T-helper 17 cell (primary cell): ENCODE data around the gene TIFAB. TPM values are rescaled to one million over a fixed set of nuclear protein-coding genes. Genes with fewer than 3 reads are reported as not detected.
A peak's percentile ranks its signal among the peaks of the same experiment; 100 is the strongest.

ENCODE experiments used
- ATAC-seq: fragments of 150-1000 bp; cut with Tn5 transposase; 2 replicates; pipeline ENCODE4 v1.10.0; 2021; ENCODE audit warnings: mild to moderate bottlenecking, moderate library complexity
- DNase-seq, 3 donors: peaks; one replicate each; pipeline versions ENCODE4 v3.0.0 to v3.0.0-alpha.2; 2020 to 2021
- H3K9me3 ChIP-seq: one replicate; pipeline ENCODE4 v1.7.0; 2013; ENCODE audit warnings: low read length, mild to moderate bottlenecking; ENCODE audit not compliant: control insufficient read depth, poor library complexity, severe bottlenecking
- H3K27ac Mint-ChIP-seq: one replicate; pipeline ENCODE4 v1.8.0; 2022; ENCODE audit warnings: mild to moderate bottlenecking, moderate library complexity, mixed read lengths
- H3K27me3 Mint-ChIP-seq: one replicate; pipeline ENCODE4 v1.8.0; 2022; ENCODE audit warnings: mixed read lengths
- H3K36me3 Mint-ChIP-seq: one replicate; pipeline ENCODE4 v1.8.0; 2022; ENCODE audit warnings: low read depth, mixed read lengths
- H3K4me1 Mint-ChIP-seq: one replicate; pipeline ENCODE4 v1.8.0; 2022; ENCODE audit warnings: mild to moderate bottlenecking, mixed read lengths
- H3K4me3 Mint-ChIP-seq: one replicate; pipeline ENCODE4 v1.8.0; 2022; ENCODE audit warnings: mild to moderate bottlenecking, moderate library complexity, mixed read lengths
- total RNA-seq, 4 donors: library from RNA in 2 of 4; stranded (reverse) in 2 of 4; gene quantifications; one replicate each; pipeline ENCODE4 v1.2.3 and lab custom pipeline; 2022 to 2026

TIFAB gene
- total RNA-seq, 2 donors from 2014 or later, result 0.13 TPM; not detected in 1

DNA sequence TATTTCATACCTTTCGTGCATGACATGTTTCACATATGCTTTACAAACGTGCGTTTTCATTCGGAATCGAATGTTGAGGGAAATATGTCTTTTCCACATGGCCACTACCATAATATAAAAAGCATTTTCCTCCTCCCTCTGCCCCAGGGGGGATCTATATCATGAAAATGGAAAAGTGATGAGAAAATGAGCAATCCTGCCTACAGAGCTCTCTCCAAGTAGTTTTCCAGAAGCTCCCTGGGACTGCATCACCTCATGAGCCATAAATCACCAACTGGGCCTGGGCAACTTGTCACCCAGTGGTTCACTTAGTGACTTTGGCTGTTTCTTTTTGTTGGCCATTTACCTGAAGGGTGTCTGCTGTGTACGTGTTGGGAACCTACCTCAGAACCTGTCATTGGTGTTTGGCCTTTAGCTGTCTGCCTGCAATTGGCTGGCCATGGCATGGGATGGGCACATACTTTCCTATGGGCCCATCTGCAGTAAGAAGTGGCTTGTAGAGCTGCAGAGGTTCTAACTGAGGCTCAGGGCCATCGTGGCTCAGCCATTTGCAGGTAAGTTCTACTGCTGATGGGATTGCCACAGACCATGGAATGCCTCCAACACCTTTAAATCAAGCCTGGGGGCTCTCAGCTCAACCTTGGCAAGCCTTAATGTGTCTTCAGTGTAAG is 9.5 kb upstream of the TIFAB start:
- no peak overlapping the region for H3K27ac Mint-ChIP-seq
- ATAC-seq, result no peak
- peaks cover 58% of the 10 kb centered on the region for H3K27me3 Mint-ChIP-seq
- H3K9me3 ChIP-seq, result no peaks in the 10 kb centered on the region
- H3K4me1 Mint-ChIP-seq, result peaks cover 11% of the 10 kb centered on the region
- no peak for DNase-seq
- H3K36me3 Mint-ChIP-seq, result peaks cover 2% of the 10 kb centered on the region
- H3K4me3 Mint-ChIP-seq, result no peak overlapping the region

GRCh38 chr5:135460246-135461033 is 8.3 kb upstream of the TIFAB start:
- H3K27me3 Mint-ChIP-seq, result peaks cover 58% of the 10 kb centered on the region
- H3K4me1 Mint-ChIP-seq, result peaks cover 7% of the 10 kb centered on the region
- no peak for ATAC-seq
- DNase-seq, result no peak
- no peak overlapping the region for H3K27ac Mint-ChIP-seq
- peaks cover 2% of the 10 kb centered on the region for H3K36me3 Mint-ChIP-seq
- no peak overlapping the region for H3K4me3 Mint-ChIP-seq
- H3K9me3 ChIP-seq, result no peaks in the 10 kb centered on the region

GRCh38 chr5:135458921-135459331 is 6.8 kb upstream of the TIFAB start:
- ATAC-seq, result no peak
- Mint-ChIP-seq H3K4me3 (no peak overlapping the region), H3K27ac (no peak overlapping the region), H3K4me1 (peaks cover 5% of the 10 kb centered on the region), H3K36me3 (no peaks in the 10 kb centered on the region), H3K27me3 (peaks cover 59% of the 10 kb centered on the region)
- no peak for DNase-seq
- H3K9me3 ChIP-seq, result no peaks in the 10 kb centered on the region

DNA sequence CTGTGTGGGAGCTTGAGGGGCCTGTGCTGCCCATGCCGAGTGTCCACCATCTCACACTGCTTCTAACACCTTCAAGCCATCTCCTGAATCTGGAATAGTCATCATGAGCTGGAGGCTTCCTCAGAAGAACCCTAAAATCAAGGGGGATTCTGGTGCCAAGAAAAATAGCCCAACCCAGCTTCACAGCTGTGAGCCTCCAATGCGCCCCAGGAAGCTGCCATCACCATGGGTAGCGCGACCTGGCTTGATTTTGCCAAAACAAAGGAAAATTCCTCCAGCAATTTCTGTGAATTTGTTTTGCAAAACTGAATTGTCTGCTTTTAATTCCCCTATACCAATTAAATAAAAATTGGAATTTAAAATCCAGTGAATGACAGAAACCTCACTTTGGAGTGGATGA is 6.2 kb upstream of the TIFAB start:
- Mint-ChIP-seq H3K36me3 (no peaks in the 10 kb centered on the region), H3K27me3 (peaks cover 56% of the 10 kb centered on the region), H3K27ac (no peak overlapping the region), H3K4me3 (no peak overlapping the region), H3K4me1 (peaks cover 5% of the 10 kb centered on the region)
- no peaks in the 10 kb centered on the region for H3K9me3 ChIP-seq
- ATAC-seq (no peak), DNase-seq (no peak)

DNA sequence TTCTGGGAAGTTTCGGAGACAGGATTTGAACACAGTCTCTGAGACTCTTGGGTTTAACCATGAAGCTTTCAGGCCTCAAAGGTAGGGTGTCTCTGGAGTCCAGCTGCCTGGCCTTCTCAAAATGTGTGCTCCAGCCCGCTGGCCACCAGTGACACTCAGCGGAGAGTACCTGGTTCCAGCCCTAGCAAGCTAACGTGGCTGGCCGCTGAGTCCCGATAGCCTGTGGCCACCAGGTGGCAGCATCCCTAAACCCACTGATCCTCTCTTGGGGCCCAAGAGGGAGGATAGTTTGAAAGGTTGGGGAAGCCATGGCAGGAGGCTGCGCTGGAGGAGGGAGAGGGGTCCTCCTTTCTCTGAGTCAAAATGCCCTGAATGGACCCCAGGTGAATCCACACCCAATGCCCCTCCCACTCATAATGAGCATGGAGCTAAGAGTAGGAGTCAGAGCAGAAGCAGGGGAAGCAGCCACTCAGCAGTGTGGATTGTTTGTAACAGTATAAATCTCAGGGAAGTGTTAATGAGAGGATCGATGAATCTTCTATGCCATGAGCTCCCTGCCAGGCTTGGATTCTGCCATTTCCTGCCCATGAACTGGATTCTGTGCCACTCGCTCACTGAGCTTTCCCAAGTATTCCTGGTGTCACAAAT is 5.4 kb upstream of the TIFAB start:
- H3K9me3 ChIP-seq, result no peaks in the 10 kb centered on the region
- ATAC-seq, result peak; percentile 74
- peak; percentile 14 to 46 (median 22) for DNase-seq
- Mint-ChIP-seq H3K4me1 (peaks cover 4% of the 10 kb centered on the region), H3K27ac (no peak overlapping the region), H3K4me3 (no peak overlapping the region), H3K27me3 (peaks cover 60% of the 10 kb centered on the region), H3K36me3 (peaks cover 2% of the 10 kb centered on the region)

- Mint-ChIP-seq H3K27me3 (peaks cover 70% of the 10 kb centered on the region), H3K4me1 (no peaks in the 10 kb centered on the region), H3K4me3 (no peak overlapping the region), H3K36me3 (peaks cover 2% of the 10 kb centered on the region), H3K27ac (no peak overlapping the region)
- ATAC-seq (peak; percentile 55), DNase-seq (no peak)
- H3K9me3 ChIP-seq, result no peaks in the 10 kb centered on the region
Measured at GRCh38 chr5:135456238-135457099, 4.3 kb upstream of the TIFAB start.

GRCh38 chr5:135455876-135456237 is 3.7 kb upstream of the TIFAB start:
- no peaks in the 10 kb centered on the region for H3K4me1 Mint-ChIP-seq
- H3K4me3 Mint-ChIP-seq, result no peak overlapping the region
- H3K27me3 Mint-ChIP-seq, result peaks cover 75% of the 10 kb centered on the region
- DNase-seq, result no peak
- no peaks in the 10 kb centered on the region for H3K9me3 ChIP-seq
- peaks cover 2% of the 10 kb centered on the region for H3K36me3 Mint-ChIP-seq
- H3K27ac Mint-ChIP-seq, result no peak overlapping the region
- ATAC-seq, result no peak

DNA sequence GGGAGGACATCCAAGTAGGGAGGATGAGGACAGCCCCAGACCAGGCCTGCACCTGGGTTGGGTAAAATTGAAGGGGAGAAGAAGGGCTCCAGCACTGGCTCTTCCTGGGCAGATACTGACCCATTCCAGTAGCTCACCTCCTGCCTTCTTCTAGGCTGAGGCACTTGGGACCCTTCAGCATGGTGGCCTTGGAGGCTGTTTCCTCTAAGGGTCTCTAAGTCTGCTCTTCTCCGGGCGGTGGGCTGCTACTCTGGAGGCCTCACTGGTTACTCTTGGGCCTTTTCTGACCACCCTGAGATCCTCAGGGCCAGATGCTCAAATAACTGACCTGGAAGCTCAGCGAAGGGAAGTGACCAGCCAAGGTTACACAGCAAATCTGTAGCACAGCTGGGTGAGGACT is 2.8 kb upstream of the TIFAB start:
- no peak for DNase-seq

GRCh38 chr5:135453613-135454012 is 1.5 kb upstream of the TIFAB start:
- DNase-seq, result no peak
- H3K27me3 Mint-ChIP-seq, result peaks cover 70% of the 10 kb centered on the region
- no peak overlapping the region for H3K4me3 Mint-ChIP-seq
- H3K9me3 ChIP-seq, result no peaks in the 10 kb centered on the region
- H3K36me3 Mint-ChIP-seq, result peaks cover 2% of the 10 kb centered on the region
- ATAC-seq, result no peak
- H3K4me1 Mint-ChIP-seq, result no peaks in the 10 kb centered on the region
- no peak overlapping the region for H3K27ac Mint-ChIP-seq

More for the DNA sequence above, 2.8 kb upstream of the TIFAB start:
- H3K9me3 ChIP-seq, result no peaks in the 10 kb centered on the region
- Mint-ChIP-seq H3K4me3 (no peak overlapping the region), H3K27ac (no peak overlapping the region), H3K27me3 (peaks cover 75% of the 10 kb centered on the region), H3K4me1 (no peaks in the 10 kb centered on the region), H3K36me3 (peaks cover 2% of the 10 kb centered on the region)
- no peak for ATAC-seq

DNA sequence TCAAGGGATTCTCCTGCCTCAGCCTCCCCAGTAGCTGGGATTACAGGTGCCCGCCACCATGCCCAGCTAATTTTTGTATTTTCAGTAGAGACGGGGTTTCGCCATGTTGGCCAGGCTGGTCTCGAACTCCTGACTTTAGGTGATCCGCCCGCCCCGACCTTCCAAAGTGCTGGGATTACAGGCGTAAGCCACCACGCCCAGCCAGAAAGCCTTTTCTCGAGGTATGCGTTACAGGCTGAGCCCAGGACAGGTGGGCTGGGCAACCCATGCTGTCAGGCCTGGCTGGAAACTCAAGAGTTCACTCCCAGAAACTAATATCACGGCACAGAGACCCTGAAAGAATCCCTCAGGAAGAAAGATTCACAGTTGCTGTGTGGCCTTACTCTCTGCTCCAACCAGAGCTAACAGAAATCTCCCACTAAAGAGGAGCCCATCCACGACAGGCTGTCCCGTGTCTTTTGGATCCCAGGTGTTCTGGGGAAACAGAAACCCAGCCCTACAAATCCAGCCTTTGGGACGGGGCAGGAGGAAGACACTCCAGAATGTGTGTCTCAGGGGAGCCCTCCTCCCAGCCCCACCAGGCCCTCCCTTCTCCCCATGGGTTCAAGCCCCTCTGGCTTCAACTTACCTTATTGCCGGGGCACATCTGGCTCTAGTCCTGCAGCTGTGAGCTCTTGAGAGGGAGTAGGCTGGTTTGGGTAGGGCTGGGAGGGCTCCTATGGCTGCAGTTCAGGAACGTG is 400 bp downstream of the TIFAB start:
- Mint-ChIP-seq H3K36me3 (peaks cover 2% of the 10 kb centered on the region), H3K27ac (no peak overlapping the region), H3K27me3 (peaks cover 77% of the 10 kb centered on the region), H3K4me1 (no peaks in the 10 kb centered on the region), H3K4me3 (no peak overlapping the region)
- H3K9me3 ChIP-seq, result no peaks in the 10 kb centered on the region
- no peak for ATAC-seq
- DNase-seq, result no peak

- DNase-seq (no peak), ATAC-seq (no peak)
- H3K4me3 Mint-ChIP-seq, result no peak overlapping the region
- H3K36me3 Mint-ChIP-seq, result peaks cover 2% of the 10 kb centered on the region
- H3K4me1 Mint-ChIP-seq, result no peaks in the 10 kb centered on the region
- no peaks in the 10 kb centered on the region for H3K9me3 ChIP-seq
- H3K27me3 Mint-ChIP-seq, result peaks cover 77% of the 10 kb centered on the region
- H3K27ac Mint-ChIP-seq, result no peak overlapping the region
Measured at GRCh38 chr5:135450952-135451351, 1.2 kb downstream of the TIFAB start.

GRCh38 chr5:135450336-135450735 is 1.8 kb downstream of the TIFAB start:
- Mint-ChIP-seq H3K4me1 (no peaks in the 10 kb centered on the region), H3K4me3 (no peak overlapping the region), H3K27ac (no peak overlapping the region), H3K27me3 (peaks cover 71% of the 10 kb centered on the region), H3K36me3 (peaks cover 2% of the 10 kb centered on the region)
- ATAC-seq (no peak), DNase-seq (no peak)
- H3K9me3 ChIP-seq, result no peaks in the 10 kb centered on the region
